HG03378 (cell line): ENCODE results near the gene SYTL4.

Source experiments
- ATAC-seq: cut with Tn5 transposase; IDR thresholded peaks from one replicate; pipeline ENCODE4 v1.9.1; 2021; ENCODE audit warnings: mild to moderate bottlenecking, moderate library complexity; ENCODE audit not compliant: unreplicated experiment

The SYTL4 gene

GRCh38 chrX:100649550-100650356 is 82.2 kb downstream of the SYTL4 start:
- ATAC-seq: no peak

- no peak for ATAC-seq
Observed at GRCh38 chrX:100648458-100649417, 83.2 kb downstream of the SYTL4 start.

DNA sequence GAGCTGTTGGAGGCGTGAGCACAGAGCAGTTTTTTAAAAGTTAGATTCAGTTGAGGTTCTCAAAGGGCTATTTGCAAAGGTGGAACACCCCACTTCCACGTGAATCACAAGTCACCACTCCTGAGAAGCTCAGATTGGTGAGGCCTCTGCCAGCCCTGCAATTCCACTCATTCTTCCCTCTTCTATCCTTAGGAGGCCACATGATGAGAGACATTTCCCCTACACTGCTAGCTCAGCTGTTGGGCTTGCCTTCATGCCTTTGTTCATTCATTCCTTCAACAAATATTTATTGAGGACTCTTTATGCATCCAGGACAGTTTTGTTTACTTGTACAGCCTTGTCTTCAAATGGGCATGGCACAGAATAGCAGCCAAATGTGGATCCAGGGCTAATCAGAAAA is 84.2 kb downstream of the SYTL4 start:
- ATAC-seq: no peak

GRCh38 chrX:100647095-100647494 is 84.8 kb downstream of the SYTL4 start:
- no peak for ATAC-seq

DNA sequence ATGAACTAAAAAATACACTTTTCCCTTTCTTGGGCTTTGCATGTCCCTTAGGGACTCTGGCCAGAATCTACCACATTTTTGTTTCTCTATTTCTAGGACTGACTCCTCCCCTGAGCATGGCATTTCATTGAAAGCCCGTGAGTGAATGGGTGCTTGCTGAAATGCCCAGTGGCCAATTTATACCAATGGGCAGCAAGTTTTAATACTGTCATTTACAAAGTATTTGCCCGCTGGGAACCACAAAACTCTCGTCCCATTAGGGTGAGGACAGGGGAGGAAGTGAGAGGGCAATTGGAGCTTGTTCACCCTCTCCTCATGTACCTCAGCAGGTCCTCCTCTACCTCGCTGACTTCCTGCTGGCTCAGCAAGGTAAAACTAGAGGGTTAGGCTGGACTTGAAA is 86.8 kb downstream of the SYTL4 start:
- no peak for ATAC-seq

GRCh38 chrX:100643956-100644860 is 87.7 kb downstream of the SYTL4 start, which contains the start of gene SRPX2:
TSS of gene SRPX2 (plus strand) at chrX:100644199. CDS start at chrX:100646323, 2,124 bp downstream.
- no peak for ATAC-seq

- ATAC-seq: no peak
Observed at GRCh38 chrX:100643212-100643611, 88.7 kb downstream of the SYTL4 start.

- ATAC-seq: no peak
Observed at GRCh38 chrX:100642290-100642689, 89.6 kb downstream of the SYTL4 start.

- peak; percentile 98 for ATAC-seq
Observed at GRCh38 chrX:100636321-100636991, 95.5 kb downstream of the SYTL4 start, which contains the start of gene TSPAN6. TSS of gene TSPAN6 (minus strand) at chrX:100636806. CDS start at chrX:100636694, 112 bp downstream.

DNA sequence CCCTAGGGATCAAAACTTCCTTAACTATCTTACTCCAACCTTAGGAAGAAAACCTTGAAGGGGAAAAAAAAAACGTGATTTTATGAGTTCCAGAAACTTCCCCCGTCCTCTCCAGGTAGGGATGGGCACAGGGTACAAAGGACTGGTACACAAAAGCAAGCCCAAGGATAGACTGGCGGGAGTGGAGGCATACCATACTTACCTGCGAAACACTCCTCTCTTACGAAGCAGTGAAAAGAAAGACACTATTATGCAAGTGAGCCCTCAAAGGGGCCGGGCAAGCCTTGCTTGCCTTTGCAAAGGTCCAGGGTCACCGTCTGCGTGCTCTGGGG is 96.0 kb downstream of the SYTL4 start:
- no peak for ATAC-seq

DNA sequence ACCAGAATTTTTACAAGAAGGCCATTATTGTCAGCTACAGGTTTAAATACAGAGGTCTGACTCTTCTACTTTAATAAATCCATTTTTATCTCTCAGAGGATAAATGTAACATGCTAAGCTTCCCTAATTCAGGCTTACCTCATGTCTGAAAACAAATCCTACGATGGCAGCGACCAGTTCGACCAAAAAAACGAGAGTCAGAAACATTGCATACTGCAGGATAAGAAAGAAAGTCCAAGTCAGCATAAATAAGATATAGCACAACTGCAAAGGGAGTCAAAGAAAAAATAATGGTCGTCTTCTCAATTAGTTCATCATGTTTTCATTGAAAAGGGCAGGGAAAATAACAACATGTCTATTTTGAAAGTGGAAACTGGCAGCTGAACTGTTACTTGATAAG is 96.9 kb downstream of the SYTL4 start:
- ATAC-seq: no peak

- peak; percentile 96 for ATAC-seq
Observed at GRCh38 chrX:100625985-100626491, 105.9 kb downstream of the SYTL4 start.
